Measurements from ENCODE around the gene DPPA3. TPM values are rescaled to one million over a fixed set of nuclear protein-coding genes. Genes with fewer than 3 reads are reported as not detected.

Gene DPPA3
- total and polyA plus RNA-seq, 7 donors, result not detected

DNA sequence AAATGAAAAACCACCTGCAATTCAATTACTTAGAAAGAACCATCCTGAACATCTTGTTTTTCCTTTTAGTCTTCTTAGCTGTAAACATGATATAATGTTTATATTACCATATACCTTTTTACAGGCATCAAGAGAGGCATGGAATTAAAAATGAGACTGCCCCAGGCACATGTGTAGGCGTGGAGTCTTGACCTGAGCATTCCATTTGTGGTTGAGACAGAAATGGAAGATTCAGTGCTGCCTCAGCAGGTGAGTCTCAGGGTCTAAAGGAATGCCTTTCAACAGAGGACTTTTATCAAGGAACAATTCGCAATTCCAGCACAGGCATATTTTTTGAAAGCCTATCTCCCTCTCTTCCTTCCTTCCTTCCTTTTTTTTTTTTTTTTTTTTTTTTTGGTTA is 45.8 kb downstream of the DPPA3 start:
- Histone ChIP-seq H3K27ac (no peak overlapping the region), H3K4me3 (no peak overlapping the region), H3K36me3 (ENCODE audit: insufficient read depth in 1 of 2, low read depth in 1 of 2) (no peaks in the 10 kb centered on the region), H3K9me3 (no peaks in the 10 kb centered on the region), H3K4me1 (no peaks in the 10 kb centered on the region), H3K27me3 (ENCODE audit: insufficient read depth in 3 of 3, low read length in 2 of 3) (no peaks in the 10 kb centered on the region)
- ATAC-seq (no peak), DNase-seq (no peak)
- TF ChIP-seq, protein P1, sequence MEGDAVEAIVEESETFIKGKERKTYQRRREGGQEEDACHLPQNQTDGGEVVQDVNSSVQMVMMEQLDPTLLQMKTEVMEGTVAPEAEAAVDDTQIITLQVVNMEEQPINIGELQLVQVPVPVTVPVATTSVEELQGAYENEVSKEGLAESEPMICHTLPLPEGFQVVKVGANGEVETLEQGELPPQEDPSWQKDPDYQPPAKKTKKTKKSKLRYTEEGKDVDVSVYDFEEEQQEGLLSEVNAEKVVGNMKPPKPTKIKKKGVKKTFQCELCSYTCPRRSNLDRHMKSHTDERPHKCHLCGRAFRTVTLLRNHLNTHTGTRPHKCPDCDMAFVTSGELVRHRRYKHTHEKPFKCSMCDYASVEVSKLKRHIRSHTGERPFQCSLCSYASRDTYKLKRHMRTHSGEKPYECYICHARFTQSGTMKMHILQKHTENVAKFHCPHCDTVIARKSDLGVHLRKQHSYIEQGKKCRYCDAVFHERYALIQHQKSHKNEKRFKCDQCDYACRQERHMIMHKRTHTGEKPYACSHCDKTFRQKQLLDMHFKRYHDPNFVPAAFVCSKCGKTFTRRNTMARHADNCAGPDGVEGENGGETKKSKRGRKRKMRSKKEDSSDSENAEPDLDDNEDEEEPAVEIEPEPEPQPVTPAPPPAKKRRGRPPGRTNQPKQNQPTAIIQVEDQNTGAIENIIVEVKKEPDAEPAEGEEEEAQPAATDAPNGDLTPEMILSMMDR (IDR thresholded peaks at IDR 0.05), result no peak
- 55 to 64% (median 57%) methylated on average over 2 of the region's 2 CpGs for WGBS, 3 donors
- intact Hi-C loops (cut with DNase I), result no loop called here

DNA sequence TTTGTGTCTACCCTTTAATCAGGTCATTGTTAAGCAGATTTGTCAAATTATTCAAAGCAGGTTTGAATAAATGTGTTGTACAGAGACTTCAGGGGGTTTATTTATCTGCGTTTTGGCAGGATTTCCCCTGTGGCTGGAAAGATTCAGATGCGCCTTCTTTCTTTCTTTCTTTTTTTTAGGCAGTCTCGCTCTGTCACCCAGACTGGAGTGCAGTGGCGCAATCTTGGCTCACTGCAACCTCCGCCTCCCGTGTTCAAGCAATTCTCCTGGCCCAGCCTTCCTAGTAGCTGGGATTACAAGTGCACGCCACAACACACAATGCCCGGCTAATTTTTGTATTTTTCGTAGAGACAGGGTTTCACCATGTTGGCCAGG is 47.5 kb downstream of the DPPA3 start:
- ATAC-seq, result no peak

More for the DNA sequence above, 47.5 kb downstream of the DPPA3 start:
- TF ChIP-seq, protein P1 (IDR thresholded peaks at IDR 0.05), result no peak
- Histone ChIP-seq H3K4me3 (no peak overlapping the region), H3K27me3 (ENCODE audit: insufficient read depth in 3 of 3, low read length in 2 of 3) (no peaks in the 10 kb centered on the region), H3K9me3 (no peaks in the 10 kb centered on the region), H3K27ac (no peak overlapping the region), H3K4me1 (no peaks in the 10 kb centered on the region), H3K36me3 (ENCODE audit: insufficient read depth in 1 of 2, low read depth in 1 of 2) (no peaks in the 10 kb centered on the region)
- WGBS, 3 donors, result 56 to 66% (median 65%) methylated on average over 9 of the region's 9 CpGs
- intact Hi-C loops (cut with DNase I), result no loop called here
- DNase-seq, result no peak

Other genes starting within 250 kb of the DPPA3 start
- gene CD163, start 207.7 kb upstream of the DPPA3 start, total RNA-seq, result 10 to 100 TPM; 25.3 to 52.4 (median 34.2) TPM
- gene CD163, start 207.7 kb upstream of the DPPA3 start, polyA plus RNA-seq, result 10 to 100 TPM in 1 of 3 donors, 1 to 10 TPM in 2; 5.8 to 29.5 (median 7.3) TPM
- gene APOBEC1, start 45.5 kb upstream of the DPPA3 start, total RNA-seq, result not detected
- gene APOBEC1, start 45.5 kb upstream of the DPPA3 start, polyA plus RNA-seq, result under 1 TPM in 1 of 3 donors, not detected in 2; 0.18 TPM
- gene GDF3, start 15.7 kb upstream of the DPPA3 start, total RNA-seq, result under 1 TPM in 1 of 4 donors, not detected in 3; 0.30 TPM
- under 1 TPM; 0.04 to 0.37 (median 0.05) TPM for gene GDF3, start 15.7 kb upstream of the DPPA3 start, polyA plus RNA-seq
- not detected for gene CLEC4C, start 35.9 kb downstream of the DPPA3 start, total RNA-seq
- gene CLEC4C, start 35.9 kb downstream of the DPPA3 start, polyA plus RNA-seq, result not detected
- not detected for gene NANOGNB, start 53.8 kb downstream of the DPPA3 start, total RNA-seq
- not detected for gene NANOGNB, start 53.8 kb downstream of the DPPA3 start, polyA plus RNA-seq
- under 1 TPM in 1 of 4 donors, not detected in 3; 0.19 TPM for gene NANOG, start 78.0 kb downstream of the DPPA3 start, total RNA-seq
- not detected for gene NANOG, start 78.0 kb downstream of the DPPA3 start, polyA plus RNA-seq
- gene SLC2A14, start 161.5 kb downstream of the DPPA3 start, total RNA-seq, result under 1 TPM; 0.08 to 0.37 (median 0.35) TPM
- under 1 TPM in 2 of 3 donors, not detected in 1; 0.03 to 0.06 TPM for gene SLC2A14, start 161.5 kb downstream of the DPPA3 start, polyA plus RNA-seq
- 10 to 100 TPM in 1 of 4 donors, 1 to 10 TPM in 3; 4.6 to 18.9 (median 6.9) TPM for gene SLC2A3, start 224.8 kb downstream of the DPPA3 start, total RNA-seq
- 1 to 10 TPM; 1.8 to 3.2 (median 1.9) TPM for gene SLC2A3, start 224.8 kb downstream of the DPPA3 start, polyA plus RNA-seq